Raji (cell line): ENCODE measurements around the gene SOD2.

Source experiments
- POLR2A ChIP-seq: IDR thresholded peaks from 2 replicates; pipeline ENCODE4 v1.6.1; 2011; ENCODE audit warnings: low read depth, low read length, control low read depth; ENCODE audit not compliant: insufficient read depth

Gene SOD2

DNA sequence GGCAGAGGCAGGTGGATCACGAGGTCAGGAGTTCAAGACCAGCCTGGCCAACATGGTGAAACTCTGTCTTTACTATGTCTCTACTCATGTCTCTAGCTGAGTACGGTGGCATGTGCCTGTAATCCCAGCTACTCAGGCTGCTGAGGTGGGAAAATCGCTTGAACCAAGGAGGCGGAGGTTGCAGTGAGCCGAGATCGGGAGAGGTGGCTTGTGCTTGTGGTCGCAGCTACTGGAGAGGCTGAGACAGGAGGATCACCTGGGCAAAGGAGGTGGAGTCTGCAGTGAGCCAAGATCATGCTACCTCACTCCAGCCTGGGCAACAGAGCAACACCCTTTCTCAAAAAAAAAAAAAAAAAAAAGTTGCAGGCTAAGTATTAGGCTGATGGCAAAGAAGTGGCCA is 26.2 kb upstream of the SOD2 start:
- TF ChIP-seq POLR2A = no peak

DNA sequence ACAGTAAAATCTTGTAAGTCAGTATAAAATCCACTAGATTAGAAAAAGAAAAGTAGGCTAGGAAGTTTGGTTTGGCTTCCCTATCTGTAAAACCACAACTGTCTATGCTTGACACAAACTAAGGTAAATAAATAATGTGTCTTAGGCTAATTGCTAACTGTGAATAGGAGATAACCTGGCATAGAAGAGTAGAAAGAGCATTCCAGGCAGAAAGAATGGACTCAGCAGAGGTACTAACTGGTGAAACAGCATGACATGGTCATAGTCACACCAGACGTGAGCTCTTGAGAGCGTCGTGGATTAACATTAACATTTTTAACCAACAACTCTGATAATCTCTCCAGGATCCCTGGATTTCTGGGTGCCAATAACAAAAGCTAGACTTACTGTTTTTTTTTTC is 25.6 kb upstream of the SOD2 start:
- no peak for TF ChIP-seq POLR2A

GRCh38 chr6:159716247-159717096 is 23.4 kb upstream of the SOD2 start:
- TF ChIP-seq POLR2A = no peak

DNA sequence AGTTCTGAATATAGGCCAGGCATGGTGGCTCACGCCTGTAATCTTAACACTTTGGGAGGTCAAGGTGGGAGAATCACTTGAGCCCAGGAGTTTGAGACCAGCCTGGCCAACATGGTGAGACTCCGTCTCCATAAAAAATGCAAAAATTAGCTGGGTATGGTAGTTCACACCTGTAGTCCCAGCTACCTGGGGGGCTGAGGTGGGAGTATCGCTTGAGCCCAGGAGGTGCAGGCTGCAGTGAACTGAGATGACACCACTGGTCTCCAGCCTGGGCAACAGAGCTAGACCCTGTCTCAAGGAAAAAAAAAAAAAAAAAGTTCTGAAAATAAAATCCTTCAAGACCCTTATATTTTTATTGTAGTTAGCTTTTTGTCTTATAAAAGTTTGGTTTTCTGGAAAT is 22.6 kb upstream of the SOD2 start:
- no peak for TF ChIP-seq POLR2A

GRCh38 chr6:159715166-159715565 is 22.1 kb upstream of the SOD2 start:
- TF ChIP-seq POLR2A = no peak

GRCh38 chr6:159714404-159714803 is 21.4 kb upstream of the SOD2 start:
- TF ChIP-seq POLR2A = no peak

- TF ChIP-seq POLR2A = no peak
These were observed 20.9 kb upstream of the SOD2 start for GRCh38 chr6:159713984-159714383.

GRCh38 chr6:159701413-159701999 is 8.5 kb upstream of the SOD2 start:
- TF ChIP-seq POLR2A = no peak

DNA sequence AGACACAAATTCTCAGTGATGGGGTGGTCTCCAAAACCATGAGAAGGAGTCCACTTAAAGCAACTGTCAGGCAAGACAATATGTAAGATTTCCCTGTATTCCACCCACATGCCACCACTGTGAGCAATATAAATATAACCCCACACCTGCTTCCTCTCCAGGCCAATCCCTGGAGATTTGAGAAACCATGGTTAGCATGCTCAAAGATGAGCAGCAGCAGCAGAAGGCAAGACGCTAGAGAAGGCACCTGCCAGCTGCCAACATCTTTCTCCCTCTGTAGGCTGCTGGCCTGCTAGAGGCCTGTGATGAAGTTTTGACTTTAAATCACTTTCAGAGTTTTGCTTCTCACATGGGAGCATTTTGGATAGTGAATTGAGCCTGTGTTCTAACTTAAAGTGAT is 7.9 kb upstream of the SOD2 start:
- no peak for TF ChIP-seq POLR2A

DNA sequence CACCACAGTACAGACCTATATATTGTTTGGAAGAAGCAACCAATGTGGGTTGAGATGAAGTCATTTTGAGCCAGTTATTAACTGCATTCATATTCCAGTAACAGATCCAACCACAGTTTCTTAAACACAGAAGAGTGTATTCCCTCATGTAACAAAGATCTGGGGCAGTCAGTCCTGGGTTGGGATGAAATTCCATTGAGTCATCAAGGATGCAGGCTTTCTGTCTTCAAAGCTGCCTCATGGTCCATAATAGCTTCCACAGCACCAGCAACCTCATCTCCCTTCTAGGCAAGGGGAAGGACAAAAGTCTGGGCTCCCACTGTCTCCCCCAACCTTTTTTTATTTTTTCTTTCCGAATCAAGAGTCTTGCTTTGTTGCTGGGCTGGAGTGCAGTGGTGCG is 2.9 kb upstream of the SOD2 start:
- no peak for TF ChIP-seq POLR2A

DNA sequence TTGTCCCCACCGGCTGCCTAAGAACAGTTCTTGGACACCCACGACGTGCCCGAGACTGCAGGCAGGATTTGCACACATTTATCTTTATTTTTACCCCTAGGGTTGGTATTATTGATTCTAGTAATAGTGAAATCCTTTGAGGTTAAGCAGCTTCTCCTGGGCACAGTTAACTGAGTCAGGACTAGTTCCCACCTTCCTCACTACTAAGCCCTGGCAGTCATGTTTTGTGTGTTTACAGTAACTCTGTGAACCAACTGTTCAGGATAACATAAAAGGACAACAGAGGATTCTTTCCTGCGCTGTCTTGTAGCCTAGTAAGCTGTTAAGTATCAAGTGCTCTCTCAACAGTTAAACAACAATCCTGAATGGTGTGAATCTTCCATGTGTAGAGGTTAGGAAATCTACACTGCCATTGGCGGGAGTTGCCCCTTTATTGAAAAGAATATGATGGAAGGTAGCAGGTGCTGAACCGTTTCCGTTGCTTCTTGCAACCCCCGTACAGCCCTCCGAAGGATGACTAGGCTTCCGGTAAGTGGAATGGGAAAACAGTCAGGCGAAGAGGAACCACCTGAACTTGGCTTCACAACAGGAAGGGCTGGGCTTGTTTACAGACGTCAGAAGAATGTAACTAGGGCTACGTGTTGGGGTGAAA is 979 bp upstream of the SOD2 start:
- no peak for TF ChIP-seq POLR2A

- TF ChIP-seq POLR2A = no peak
These were observed 526 bp downstream of the SOD2 start for GRCh38 chr6:159692303-159693127.

DNA sequence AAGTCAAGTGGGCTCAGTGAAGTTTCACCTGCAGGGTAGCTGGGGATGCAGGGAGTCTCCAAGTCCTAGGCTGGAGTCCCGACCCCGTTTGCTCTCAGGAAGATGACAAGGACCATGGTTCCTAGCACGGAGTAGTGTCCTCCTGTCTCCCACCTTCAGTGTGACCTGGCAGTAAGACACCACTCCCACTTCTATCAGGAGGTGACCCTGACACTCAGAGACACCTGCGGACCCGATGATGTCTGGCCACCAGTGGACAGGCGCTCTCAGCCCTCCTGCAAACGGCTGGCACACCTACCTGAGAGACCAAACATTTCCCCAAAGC is 1.1 kb downstream of the SOD2 start:
- no peak for TF ChIP-seq POLR2A

- no peak for TF ChIP-seq POLR2A
These were observed 1.7 kb downstream of the SOD2 start for GRCh38 chr6:159691133-159691962.

DNA sequence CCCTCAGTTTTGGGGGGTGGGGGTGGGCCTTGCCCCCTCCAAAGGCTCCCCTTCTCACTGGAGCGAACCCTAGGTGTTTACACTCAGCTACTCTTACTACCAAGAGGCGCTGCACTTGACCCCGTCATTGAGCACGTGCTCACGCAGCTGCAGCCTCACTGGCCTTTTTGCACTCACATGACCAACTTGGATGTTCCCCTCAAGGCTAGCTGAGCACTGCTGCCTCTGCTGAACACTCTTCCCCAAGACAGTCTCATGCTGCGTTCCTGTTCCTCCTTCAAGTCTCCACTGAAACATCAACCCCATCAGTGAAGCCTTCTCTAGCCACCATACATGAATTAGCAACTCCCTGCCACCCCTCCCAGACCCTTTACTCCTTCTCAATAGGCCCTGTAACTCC is 4.0 kb downstream of the SOD2 start:
- TF ChIP-seq POLR2A = no peak
